ENCODE measurements around the gene PRSS2.
"Not testable (repeated sequence)": the region's sequence is repeated elsewhere in the genome, so short reads cannot be mapped to it uniquely, and the experiment has no call there.

Gene PRSS2

GRCh38 chr7:142759433-142759832 is 11.3 kb upstream of the PRSS2 start:
- DNase-seq (ENCODE audit: low read depth), result no peak

- no peak for DNase-seq (ENCODE audit: low read depth)
Measured at GRCh38 chr7:142760071-142760642, 10.6 kb upstream of the PRSS2 start.

- not testable (repeated sequence) for DNase-seq (ENCODE audit: low read depth)
Measured at GRCh38 chr7:142761606-142762005, 9.2 kb upstream of the PRSS2 start.

- DNase-seq (ENCODE audit: low read depth), result no peak
Measured at GRCh38 chr7:142762104-142762503, 8.7 kb upstream of the PRSS2 start.

GRCh38 chr7:142767451-142767850 is 3.3 kb upstream of the PRSS2 start:
- no peak for DNase-seq (ENCODE audit: low read depth)

- DNase-seq (ENCODE audit: low read depth), result no peak
Measured at GRCh38 chr7:142767861-142768260, 2.9 kb upstream of the PRSS2 start.

- DNase-seq (ENCODE audit: low read depth), result not testable (repeated sequence)
Measured at GRCh38 chr7:142768885-142769284, 1.9 kb upstream of the PRSS2 start.

GRCh38 chr7:142771353-142771723 is 568 bp downstream of the PRSS2 start:
- no peak for DNase-seq (ENCODE audit: low read depth)

- no peak for DNase-seq (ENCODE audit: low read depth)
Measured at GRCh38 chr7:142772051-142772450, 1.3 kb downstream of the PRSS2 start.

GRCh38 chr7:142772673-142773072 is 1.9 kb downstream of the PRSS2 start:
- no peak for DNase-seq (ENCODE audit: low read depth)

- DNase-seq (ENCODE audit: low read depth), result no peak
Measured at GRCh38 chr7:142773230-142773629, 2.5 kb downstream of the PRSS2 start.

GRCh38 chr7:142773937-142774744 is 3.4 kb downstream of the PRSS2 start:
- DNase-seq (ENCODE audit: low read depth), result no peak

GRCh38 chr7:142774826-142775225 is 4.1 kb downstream of the PRSS2 start:
- DNase-seq (ENCODE audit: low read depth), result no peak

GRCh38 chr7:142775351-142776115 is 4.8 kb downstream of the PRSS2 start:
- not testable (repeated sequence) for DNase-seq (ENCODE audit: low read depth)

- DNase-seq (ENCODE audit: low read depth), result peak; percentile 49
Measured at GRCh38 chr7:142776206-142776844, 5.6 kb downstream of the PRSS2 start.

GRCh38 chr7:142776845-142777225 is 6.1 kb downstream of the PRSS2 start:
- DNase-seq (ENCODE audit: low read depth), result not testable (repeated sequence)

GRCh38 chr7:142777318-142777717 is 6.5 kb downstream of the PRSS2 start:
- no peak for DNase-seq (ENCODE audit: low read depth)

GRCh38 chr7:142782922-142783900 is 12.4 kb downstream of the PRSS2 start:
- DNase-seq (ENCODE audit: low read depth), result peak; percentile 91

GRCh38 chr7:142784096-142784495 is 13.3 kb downstream of the PRSS2 start:
- peak; percentile 7 for DNase-seq (ENCODE audit: low read depth)

GRCh38 chr7:142784716-142785115 is 13.9 kb downstream of the PRSS2 start:
- no peak for DNase-seq (ENCODE audit: low read depth)

- no peak for DNase-seq (ENCODE audit: low read depth)
Measured at GRCh38 chr7:142785841-142786250, 15.1 kb downstream of the PRSS2 start.

All from ELR (cell line).